ENCODE results near the gene NUP58.
A peak's percentile ranks its signal among the peaks of the same experiment; 100 is the strongest.
"Not testable (repeated sequence)": the region's sequence is repeated elsewhere in the genome, so short reads cannot be mapped to it uniquely, and the experiment has no call there.

The NUP58 gene

DNA sequence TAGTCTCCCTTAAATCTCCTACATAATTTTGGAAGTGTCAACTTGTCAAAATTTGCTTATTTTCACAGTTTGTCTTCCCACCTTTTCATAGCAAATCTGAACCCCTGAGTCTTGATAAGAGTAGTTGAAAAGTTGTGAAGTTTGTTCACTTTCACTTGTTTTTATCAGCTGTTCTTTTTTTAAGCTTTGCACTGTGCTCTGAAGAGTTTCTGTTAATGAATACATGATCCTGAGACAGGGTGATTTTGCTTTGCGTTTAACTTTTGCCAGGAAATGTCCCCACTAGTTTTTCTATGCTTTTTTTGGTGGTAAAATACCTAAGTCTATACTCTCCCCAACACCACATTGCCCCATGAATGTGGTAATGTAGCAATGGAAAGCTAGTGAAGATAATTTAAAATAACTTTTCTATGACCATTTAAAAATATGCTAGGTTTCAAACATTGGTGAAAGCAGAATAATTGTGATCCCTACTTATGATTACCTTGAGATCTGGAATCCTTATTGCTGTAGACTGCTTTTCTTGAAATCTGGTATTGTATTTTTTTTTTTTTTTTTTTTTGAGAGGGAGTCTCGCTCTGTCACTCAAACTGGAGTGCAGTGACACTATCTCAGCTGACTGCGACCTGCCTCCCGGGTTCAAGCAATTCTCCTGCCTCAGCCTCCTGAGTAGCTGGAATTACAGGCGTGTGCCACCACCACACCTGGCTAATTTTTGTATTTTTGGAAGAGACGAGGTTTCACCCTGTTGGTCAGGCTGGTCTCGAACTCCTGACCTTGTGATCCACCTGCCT lies 5.4 kb downstream of the NUP58 start:
- DNase-seq, result no peak

DNA sequence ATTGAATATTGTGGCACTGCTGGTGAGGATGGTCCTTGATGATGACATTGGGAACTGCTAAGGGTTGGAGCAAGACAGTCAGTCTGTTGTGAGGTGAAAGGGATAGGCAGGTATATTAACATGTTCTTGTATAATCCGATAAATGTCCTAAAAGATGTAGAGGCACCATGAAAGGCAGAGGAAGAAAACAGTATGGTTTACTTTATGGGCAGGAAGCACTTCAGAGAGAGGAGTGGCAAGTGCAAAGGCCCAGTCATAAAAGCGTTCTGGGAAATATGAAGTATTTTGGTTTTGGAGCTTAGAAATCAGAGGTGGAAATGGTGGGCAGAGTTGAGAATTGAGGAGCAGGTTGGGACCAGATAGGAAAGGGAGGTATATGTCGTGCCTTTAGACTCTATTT lies 9.5 kb downstream of the NUP58 start:
- DNase-seq, result no peak

DNA sequence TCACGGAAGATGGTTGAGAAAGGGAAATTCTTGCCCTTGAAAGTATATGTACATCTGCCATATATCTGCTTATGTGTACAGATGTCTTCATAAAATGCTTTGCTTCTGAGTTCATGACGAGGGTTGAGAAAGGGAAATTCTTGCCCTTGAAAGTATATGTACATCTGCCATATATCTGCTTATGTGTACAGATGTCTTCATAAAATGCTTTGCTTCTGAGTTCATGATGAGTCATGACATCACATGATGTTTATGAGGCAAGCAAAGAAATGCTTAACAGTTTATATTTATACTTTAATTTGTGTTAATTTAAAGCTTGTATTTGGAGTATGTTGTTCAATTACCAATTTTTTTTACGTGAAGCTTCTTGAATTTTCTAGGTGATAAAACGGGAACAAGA lies 17.5 kb downstream of the NUP58 start:
- peak; percentile 71 for DNase-seq

DNA sequence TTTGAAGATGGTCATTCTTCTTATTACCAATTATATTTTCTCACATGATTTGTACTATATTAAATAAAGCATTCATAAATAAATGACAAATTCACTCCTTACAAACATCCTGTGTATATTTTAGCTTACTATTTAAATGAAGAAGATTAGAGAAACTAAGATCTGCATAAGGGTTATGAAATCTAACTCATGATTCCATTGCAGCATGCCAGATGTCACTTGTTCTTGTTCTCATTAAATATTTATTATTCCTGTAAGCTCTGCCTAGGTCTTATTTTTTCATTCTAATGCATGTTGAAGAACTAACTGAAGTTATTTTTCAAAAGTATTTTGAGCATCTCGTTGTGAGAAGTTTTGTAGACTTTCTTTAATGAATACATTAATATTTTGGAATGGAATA lies 18.3 kb downstream of the NUP58 start:
- no peak for DNase-seq

DNA sequence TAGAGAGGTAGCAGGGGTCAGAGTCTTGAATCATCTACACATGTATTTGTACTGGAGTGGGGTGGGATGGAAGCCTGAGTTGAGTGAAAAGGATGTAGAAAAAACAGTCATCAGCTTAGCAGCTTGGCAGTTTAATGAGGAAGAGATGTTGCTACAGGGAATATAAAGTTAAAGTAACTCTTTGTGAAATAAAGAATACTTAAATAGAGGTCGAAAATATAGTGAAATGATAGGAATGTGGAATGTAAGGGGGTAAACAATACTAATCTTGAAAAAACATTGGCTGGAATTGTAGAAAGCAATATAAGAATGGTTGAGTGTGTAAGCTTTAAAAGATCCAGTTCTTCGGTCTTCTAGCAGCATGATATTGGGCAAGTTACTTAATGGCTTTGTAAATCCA lies 22.7 kb downstream of the NUP58 start:
- no peak for DNase-seq

DNA sequence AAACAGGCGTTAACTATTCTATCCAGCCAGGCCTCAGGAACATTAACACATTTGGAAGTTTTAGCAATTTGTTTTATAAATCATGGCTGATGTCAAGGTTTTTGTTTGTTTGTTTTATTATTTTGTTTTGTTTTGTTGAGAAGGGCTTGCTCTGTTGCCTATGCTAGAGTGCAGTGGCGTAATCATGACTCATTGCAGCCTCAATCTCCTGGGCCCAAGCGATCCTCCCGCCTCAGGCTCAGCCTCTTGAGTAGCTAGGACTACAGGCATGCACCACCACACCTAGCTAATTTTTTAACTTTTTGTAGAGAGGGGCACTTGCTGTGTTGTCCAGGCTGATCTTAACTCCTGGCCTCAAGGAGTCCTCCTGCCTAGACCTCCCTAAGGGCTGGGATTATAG lies 28.3 kb downstream of the NUP58 start:
- DNase-seq, result peak; percentile 55

DNA sequence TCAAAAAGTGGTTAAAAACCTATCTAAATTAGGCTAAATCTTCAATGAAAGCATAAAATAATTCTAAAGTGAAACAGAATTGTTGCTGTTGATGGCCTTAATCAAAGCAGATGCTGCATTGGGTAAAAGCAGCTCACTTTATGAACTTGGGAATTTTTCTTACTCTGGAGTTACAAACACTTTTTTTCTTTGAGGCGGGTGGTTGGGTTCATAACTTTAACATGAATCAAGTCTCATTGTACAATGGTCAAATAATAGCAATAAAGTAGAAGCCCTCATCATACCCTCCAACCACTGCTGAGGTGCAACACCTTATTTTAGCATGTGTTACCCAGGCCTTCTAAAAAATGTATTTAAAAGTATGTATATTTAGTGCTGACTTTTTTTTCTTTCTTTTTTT lies 29.1 kb downstream of the NUP58 start:
- peak; percentile 39 for DNase-seq

DNA sequence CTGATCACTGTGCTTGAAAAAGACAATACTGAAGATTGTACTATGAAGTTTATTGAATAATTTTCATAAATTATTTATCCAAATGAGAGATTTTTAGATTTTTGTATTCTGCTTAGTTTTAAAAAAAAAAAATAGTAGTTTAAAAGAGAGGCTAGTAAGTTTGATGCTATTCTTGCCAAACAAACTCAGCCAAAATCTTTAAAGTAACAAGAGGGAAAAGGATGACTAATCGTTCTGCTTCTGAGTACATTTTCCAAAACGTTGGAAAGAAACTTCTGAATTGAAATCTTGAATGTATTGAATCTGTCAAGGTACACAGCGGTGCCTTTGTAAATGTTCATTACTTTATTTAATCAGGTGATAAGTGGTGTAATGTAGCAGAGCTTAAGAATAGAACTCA lies 34.4 kb downstream of the NUP58 start:
- no peak for DNase-seq

DNA sequence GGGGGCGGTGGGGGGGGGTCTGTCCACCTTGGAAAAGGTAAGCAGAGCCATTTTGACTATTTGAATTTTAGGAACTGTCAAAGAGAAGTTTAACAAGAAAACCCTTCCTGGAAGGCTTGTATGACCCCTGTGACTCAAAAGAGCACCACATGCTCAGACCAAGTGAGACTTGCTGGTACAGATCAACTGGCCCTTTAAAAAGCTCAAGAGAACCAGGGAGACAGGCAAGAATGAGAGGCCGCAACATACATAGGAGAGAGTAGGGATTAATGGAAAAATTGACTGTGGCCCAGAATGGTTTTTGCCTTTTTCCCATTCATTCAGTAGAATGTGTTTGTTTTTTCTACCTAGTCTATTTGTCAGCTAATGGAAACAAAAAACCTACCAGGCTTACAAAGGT lies 44.2 kb downstream of the NUP58 start:
- no peak for DNase-seq

DNA sequence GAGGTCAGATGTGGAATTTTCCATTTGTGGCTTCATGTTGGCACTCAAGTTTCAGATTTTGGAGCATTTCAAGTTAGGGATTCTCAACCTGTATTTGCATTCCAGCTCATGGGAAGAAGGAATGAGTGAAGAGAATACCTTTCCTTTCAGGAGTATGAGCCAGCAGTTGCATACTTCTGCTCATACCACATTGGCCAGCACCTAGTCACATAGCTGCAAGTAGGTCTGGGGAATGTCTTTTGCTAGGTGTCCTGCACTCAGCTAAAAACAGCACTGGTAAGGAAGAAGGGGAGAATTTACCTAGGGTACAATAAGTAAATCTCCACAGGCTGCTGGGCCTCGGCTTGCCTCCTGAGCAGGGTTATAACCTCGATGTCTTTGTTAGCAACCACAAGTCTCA lies 45.7 kb downstream of the NUP58 start:
- no peak for DNase-seq

DNA sequence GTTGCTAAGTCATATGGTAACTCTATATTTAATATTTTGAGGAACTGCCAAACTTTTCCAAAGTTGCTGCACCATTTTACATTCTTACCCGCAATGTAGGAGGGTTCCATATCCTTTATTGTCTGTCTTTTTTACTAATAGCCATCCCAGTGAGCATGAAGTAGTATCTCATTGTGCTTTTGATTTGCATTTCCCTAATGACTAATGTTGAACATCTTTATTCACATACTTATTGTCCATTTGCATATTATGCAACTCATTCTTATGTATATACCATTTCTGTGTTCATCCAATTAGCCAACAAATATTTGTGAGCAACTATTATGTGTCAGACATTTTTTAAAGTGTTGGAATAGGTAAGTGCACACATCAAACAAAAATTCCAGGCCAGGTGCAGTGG lies 50.0 kb downstream of the NUP58 start:
- no peak for DNase-seq

DNA sequence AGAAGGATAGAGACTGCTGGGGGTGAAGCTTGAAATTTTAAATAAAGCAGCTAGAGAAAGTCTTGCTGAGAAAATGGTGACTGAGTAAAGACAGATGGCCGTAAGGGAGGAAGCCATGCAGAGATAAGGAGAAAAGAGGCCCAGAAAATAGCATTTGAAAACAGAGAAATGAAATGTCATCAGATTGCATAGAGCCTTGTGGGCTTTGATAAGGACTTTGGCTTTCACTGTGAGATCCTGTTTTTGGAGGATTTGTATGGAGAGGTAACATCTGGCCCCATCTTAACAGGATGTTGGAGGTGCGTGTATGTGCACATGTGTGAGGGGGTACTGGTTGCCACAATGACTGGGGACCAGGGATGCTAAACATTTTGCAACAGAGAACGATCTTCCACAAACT lies 50.8 kb downstream of the NUP58 start:
- DNase-seq, result no peak

DNA sequence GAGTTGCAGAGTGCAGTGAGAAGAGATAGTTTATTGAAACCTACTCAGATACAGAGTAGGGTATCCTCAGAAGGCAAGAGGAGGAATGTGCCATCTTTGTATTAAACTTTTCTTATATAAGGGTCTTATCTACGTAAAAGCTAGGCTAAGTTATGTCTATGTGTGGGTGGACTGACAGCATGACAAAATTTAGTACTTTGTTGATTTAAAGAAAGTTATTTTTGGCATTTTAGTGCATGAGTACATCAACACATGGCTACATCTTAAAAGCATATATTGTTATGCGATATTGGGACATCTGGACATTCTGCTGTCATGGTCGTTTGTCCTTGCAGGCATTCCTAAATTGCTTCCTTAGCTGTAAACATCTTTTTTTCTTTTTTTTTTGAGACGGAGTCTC lies 51.4 kb downstream of the NUP58 start:
- no peak for DNase-seq

DNA sequence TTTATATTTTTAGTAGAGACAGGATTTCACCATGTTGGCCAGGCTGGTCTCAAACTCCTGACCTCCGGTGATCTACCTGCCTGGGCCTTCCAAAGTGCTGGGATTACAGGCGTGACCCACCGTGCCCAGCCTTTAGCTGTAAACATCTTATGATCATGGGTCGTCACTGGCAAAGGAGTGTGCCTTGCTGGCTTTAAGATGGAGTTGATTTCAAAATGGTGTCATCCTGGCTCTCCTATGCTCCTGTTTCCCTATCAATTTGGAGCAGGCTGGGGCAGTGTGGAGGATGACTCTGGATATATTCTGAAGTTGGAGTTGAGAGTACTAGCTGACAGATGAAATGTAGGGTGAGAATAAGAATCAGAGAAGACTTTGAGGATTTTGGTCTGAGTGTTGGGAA lies 51.9 kb downstream of the NUP58 start:
- no peak for DNase-seq

DNA sequence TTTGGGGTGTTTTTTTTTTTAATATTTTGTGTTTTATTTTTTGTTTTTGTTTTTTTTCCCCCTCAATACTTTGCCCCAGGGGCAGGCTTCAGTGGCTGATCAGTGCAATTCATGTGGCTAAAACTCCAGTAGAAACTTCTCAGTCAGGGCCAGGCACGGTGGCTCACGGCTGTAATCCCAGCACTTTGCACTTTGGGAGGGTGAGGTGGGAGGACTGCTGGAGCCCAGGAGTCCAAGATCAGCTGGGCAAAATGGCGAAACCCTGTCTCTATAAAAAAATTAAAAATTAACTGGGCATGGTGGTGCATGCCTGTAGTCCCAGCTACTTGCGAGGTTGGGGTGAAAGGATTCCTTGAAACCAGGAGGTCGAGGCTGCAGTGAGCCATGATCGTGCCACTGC lies 53.0 kb downstream of the NUP58 start:
- DNase-seq, result no peak

DNA sequence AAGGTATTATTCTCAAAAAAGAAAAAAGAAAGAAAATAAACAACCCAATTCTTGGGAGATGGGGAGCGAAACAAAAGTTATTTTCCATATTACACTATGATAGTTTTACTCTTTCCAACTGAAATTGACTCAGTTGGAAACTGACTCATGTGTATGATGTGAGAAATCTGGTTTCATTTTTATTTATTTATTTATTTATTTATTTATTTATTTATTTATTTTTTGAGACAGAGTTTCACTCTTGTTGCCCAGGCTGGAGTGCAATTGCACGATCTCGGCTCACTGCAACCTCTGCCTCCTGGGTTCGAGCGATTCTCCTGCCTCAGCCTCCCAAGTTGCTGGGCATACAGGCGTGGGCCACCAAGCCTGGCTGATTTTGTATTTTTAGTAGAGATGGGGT lies 59.0 kb downstream of the NUP58 start:
- DNase-seq, result not testable (repeated sequence)

DNA sequence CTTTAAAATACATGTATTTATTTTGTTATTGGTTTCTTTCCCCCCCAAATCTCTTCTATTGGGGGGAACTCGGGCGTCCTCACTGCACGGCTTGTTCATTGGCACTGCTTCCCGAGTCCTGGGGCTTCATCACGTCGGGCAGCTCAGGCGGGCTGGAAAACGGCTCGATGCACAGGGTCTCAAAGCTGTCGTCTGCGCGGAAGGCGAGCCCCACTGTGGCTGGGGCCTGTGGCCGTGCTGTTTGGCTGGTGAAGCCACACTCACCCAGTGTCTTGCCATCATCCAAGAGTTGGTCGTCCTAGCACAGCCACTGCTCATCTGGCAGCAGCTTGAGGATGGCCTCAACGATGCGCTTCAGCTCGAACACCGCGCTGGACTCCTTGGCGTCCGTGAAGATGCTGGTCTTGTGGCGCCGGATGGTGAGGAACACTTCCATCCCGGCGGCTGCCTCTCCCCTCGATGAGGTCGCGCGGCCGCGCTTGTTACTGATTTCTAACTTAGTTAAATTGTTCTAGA lies 64.4 kb downstream of the NUP58 start:
- no peak for DNase-seq

DNA sequence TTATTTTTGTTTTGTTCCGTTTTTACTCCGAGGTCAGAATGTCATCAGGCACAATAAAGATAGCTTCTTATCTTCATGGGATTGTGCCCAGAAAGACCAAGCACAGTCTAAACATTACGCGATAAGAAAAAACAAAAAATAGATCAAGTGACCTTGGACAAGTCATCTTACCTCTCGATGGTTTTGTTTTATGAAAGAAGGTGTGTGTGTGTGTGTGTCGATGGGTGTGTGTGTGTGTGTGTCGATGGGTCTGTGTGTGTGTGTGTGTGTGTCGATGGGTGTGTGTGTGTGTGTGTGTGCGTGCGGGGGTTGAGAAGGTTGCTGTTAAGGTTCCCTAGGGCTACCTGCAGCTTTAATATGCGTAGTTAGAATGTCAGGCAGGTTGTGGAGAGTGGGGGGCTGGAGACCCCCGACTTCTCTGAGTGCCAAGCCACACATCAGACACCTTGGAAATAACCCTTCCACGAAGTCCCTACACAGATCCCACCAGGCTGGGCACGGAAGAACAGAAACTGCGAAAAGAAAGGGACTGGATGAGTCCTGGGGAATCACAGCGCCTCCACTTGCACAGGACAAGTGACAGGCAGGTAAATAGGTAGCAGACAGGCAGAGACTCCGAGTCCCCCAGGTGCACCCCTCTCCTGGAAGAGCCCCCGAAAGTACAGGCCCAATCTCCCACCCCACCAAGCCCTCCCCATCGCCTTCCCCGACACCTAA lies 69.9 kb downstream of the NUP58 start:
- no peak for DNase-seq

DNA sequence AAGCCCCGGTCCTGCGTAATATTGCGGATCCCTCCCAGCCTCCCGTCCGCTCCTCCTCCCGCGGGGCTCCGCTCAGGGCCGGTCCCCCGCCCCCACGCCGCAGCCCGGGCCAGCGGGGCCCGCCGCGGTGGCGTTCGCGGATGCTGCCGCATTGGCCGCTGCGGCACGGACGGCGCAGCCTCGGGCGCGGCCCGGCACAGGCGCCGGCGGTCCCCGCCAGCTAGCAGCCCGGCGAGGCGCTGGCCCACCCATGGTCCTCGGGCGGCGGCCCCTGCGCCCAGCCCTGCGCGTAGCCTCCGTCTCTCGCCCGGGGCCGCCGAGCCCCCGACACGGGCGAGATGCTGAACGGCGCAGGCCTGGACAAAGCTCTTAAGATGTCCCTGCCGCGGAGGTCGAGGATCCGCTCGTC lies 70.5 kb downstream of the NUP58 start, which contains the start of gene ATP8A2:
TSS of gene ATP8A2 (plus strand) at position 100 of the 409 bp plus-strand sequence. CDS start at position 339, 239 bp downstream.
- no peak for DNase-seq

DNA sequence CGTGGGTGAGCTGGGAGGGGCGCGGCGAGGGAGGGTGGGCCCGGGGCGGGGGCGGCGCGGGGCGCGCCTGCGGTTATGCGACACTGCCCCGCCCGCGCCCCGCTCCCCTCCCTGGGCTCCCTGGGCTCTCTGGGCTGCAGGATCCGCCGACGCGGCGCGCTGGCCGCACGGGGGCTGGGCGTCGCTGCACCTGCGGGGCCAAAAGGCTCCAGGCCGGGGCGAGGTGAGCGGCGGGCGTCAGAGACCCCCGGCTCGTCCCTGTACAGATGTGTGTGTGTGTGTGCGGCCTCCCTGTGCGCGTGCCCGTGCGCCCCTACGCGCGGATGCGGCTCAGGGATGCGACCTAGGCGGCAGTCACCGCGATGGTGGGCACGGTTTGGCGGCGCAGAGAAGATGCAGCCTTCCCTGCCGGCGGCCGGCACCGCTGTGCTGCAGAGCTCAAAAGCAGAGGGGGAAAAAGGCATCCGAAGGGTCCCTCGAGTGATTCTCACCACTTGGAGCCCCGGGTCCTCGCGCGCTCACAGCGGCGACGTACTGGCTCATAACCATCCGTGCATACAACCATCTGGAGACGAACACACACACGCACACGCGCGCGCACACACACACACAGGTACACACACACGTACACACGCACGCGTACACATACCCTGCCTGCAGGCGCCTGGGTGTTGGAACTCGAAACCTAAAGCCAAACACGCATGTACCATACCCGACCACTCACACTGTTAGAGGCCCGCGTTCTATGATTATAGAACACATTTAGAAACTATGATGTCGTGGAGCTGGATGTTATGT lies 71.1 kb downstream of the NUP58 start:
- DNase-seq, result no peak

DNA sequence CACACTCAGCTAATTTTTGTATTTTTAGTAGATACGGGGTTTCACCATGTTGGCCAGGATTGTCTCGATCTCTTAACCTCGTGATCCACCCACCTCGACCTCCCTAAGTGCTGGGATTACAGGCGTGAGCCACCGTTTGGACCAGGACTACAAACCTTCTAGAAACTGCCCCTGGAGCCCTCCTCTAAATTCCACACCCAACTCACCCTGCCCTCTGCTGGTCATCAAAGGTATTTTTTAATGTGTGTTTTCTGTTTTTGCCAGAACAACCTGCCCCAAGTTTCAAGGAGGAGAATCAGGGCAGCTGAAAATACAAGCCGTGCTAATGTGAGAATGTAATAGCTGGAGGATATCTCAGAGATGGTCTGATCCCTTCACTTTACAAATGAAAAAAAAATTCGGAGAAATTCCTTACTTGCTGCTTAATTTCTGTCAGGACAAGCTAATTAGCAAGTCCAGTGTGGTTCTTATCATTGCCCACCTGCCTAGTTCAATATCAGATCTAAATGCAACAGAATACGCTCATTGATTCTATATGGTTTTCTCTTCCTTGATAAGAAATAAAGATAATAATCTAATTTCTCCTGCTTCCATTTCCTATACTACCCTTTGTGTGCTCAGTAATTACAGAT lies 74.4 kb downstream of the NUP58 start:
- DNase-seq, result peak; percentile 44

DNA sequence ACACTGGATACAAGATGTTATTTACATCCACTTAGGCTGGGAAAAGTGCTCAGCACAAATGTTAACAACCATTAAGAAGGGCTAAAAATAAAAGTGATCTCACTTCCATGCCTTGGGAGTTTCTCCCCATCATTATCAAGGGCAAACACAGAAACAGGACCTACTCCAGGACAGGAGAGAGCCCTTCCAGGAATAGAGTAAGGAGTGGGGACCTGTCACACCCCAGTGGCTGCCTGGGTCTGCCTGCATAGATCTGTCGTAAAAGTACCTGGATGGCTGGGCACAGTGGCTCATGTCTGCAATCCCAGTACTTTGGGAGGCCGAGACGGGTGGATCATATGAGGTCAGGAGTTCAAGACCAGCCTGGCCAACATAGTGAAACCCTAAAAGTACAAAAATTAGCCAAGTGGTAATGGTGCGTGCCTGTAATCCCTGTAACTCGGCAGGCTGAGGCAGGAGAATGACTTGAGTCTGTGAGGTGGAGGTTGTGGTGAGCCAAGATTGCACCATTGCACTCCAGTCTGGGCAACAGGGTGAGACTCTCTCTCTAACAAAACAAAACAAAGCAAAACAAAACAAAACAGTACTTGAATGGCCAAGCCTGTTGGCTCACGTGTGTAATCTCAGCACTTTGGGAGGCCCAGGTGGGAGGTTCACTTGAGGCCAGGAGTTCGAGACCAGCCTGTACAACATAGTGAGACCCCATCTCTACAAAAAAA lies 76.0 kb downstream of the NUP58 start:
- no peak for DNase-seq
